Renal cortical epithelial cell (primary cell): ENCODE data around the gene EMILIN3. TPM values are rescaled to one million over a fixed set of nuclear protein-coding genes. Genes with fewer than 3 reads are reported as not detected.

ENCODE experiments used
- DNase-seq: peaks from one replicate; pipeline ENCODE4 v3.0.0-alpha.2; 2011; ENCODE audit warnings: low read depth
- total RNA-seq: library from RNA; depleted of rRNA; stranded (reverse); fragments of >200 nt; gene quantifications from 2 replicates; pipeline ENCODE4 v1.2.3, GENCODE V29; 2014

The EMILIN3 gene
- total RNA-seq, 1 donor from 2014 or later: not detected

- DNase-seq: no peak
These were observed 20.9 kb downstream of the EMILIN3 start for GRCh38 chr20:41345729-41346067.

GRCh38 chr20:41344938-41345728 lies 21.5 kb downstream of the EMILIN3 start:
- peak; percentile 36 for DNase-seq

- DNase-seq: no peak
These were observed 22.1 kb downstream of the EMILIN3 start for GRCh38 chr20:41344477-41344876.

- DNase-seq: no peak
These were observed 23.8 kb downstream of the EMILIN3 start for GRCh38 chr20:41342474-41343464.

GRCh38 chr20:41340327-41341055 lies 26.1 kb downstream of the EMILIN3 start, which contains the start of gene LPIN3:
TSS of gene LPIN3 (plus strand) at chr20:41340821. CDS start at chr20:41345804, 4,983 bp downstream.
- DNase-seq: peak; percentile 85

- peak; percentile 39 for DNase-seq
These were observed 26.7 kb downstream of the EMILIN3 start for GRCh38 chr20:41339957-41340326.

GRCh38 chr20:41336711-41337492 lies 29.7 kb downstream of the EMILIN3 start:
- no peak for DNase-seq

- peak; percentile 18 for DNase-seq
These were observed 31.0 kb downstream of the EMILIN3 start for GRCh38 chr20:41335591-41335990.

- peak; percentile 92 for DNase-seq
These were observed 31.9 kb downstream of the EMILIN3 start for GRCh38 chr20:41334443-41335421.

- peak; percentile 68 for DNase-seq
These were observed 32.6 kb downstream of the EMILIN3 start for GRCh38 chr20:41334036-41334435.

- no peak for DNase-seq
These were observed 34.9 kb downstream of the EMILIN3 start for GRCh38 chr20:41331731-41332130.

- no peak for DNase-seq
These were observed 35.7 kb downstream of the EMILIN3 start for GRCh38 chr20:41330941-41331340.

- no peak for DNase-seq
These were observed 36.3 kb downstream of the EMILIN3 start for GRCh38 chr20:41330343-41330720.

- peak; percentile 100 for DNase-seq
These were observed 36.9 kb downstream of the EMILIN3 start for GRCh38 chr20:41329435-41330342.

GRCh38 chr20:41327178-41327577 lies 39.4 kb downstream of the EMILIN3 start:
- DNase-seq: no peak

GRCh38 chr20:41320976-41321375 lies 45.6 kb downstream of the EMILIN3 start:
- no peak for DNase-seq

- DNase-seq: no peak
These were observed 46.2 kb downstream of the EMILIN3 start for GRCh38 chr20:41320441-41320840.

GRCh38 chr20:41318271-41318649 lies 48.4 kb downstream of the EMILIN3 start:
- DNase-seq: peak; percentile 71
